Colonic mucosa (tissue), 4 donors: ENCODE measurements around the gene SOX6. TPM values are rescaled to one million over a fixed set of nuclear protein-coding genes. Genes with fewer than 3 reads are reported as not detected.

Experiments
- DNase-seq: peaks from one replicate; pipeline ENCODE4 v3.0.0-alpha.2; 2020
- H3K27ac ChIP-seq: fragments of 200-600 bp; one replicate; pipeline ENCODE4 v1.8.0; 2021
- H3K27me3 ChIP-seq: fragments of 200-600 bp; one replicate; pipeline ENCODE4 v1.8.0; 2021
- H3K36me3 ChIP-seq: fragments of 200-600 bp; one replicate; pipeline ENCODE4 v1.8.0; 2021
- H3K4me1 ChIP-seq: fragments of 200-600 bp; one replicate; pipeline ENCODE4 v1.8.0; 2021; ENCODE audit warnings: mild to moderate bottlenecking
- H3K4me3 ChIP-seq: fragments of 200-600 bp; one replicate; pipeline ENCODE4 v1.8.0; 2021
- H3K9ac ChIP-seq, 2 donors: one replicate each; pipeline ENCODE4 v1.7.0; 2013; ENCODE audit warnings: control low read depth in 2 of 2, low read depth in 2 of 2, low read length in 2 of 2
- H3K9me3 ChIP-seq: fragments of 200-600 bp; one replicate; pipeline ENCODE4 v1.8.0; 2021
- intact Hi-C: fragments of 100-400 bp; cut with DNase I; formaldehyde crosslinking; loops from one replicate; pipeline ENCODE4 v1.14.1; 2022
- total RNA-seq, 2 donors: library from RNA; stranded (reverse); fragmentation: NEBNext Ultra II Directional in 1 of 2; extraction: Animal tissue kit (Norgen Biotek cat#: 25700) in 1 of 2; gene quantifications; one replicate each; pipeline ENCODE4 v1.2.1, GENCODE V29; 2021
- TF ChIP-seq, protein P1 (sequence below): fragments of 200-600 bp; IDR thresholded peaks from one replicate; pipeline ENCODE4 v1.8.0; 2022; ENCODE audit warnings: antibody characterized with exemption, mild to moderate bottlenecking
- donor health status: healthy.
- donor health status: DM: no; HTN: no; CAD: no.
- donor health status: DM: no; HTN: no; CAD: no.

SOX6 gene
- total RNA-seq, 2 donors from 2014 or later: 2.1 to 3.0 TPM

DNA sequence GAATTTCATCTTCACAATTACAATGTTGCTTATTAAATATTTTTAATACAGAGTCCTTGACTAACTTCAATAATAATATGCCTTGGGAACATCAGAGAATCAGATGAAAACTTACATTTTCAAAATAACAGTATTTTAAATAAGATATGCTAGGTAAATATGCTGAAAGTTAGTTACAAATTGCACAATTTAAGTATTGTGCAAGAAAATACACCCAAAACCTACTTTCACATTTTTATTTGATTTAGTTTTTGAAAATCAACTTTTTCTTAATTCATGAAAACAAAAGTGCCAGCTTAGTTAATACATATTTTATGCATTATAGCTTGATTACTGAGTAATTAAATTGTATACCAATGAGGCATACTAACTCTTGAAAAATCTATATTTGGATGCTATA, 76.8 kb downstream of the SOX6 start:
- intact Hi-C loops: no loop called here
- no peaks in the 10 kb centered on the region for H3K27me3 ChIP-seq
- H3K4me3 ChIP-seq: no peak overlapping the region
- no peaks in the 10 kb centered on the region for H3K4me1 ChIP-seq
- H3K36me3 ChIP-seq: no peaks in the 10 kb centered on the region
- H3K9me3 ChIP-seq: no peaks in the 10 kb centered on the region
- DNase-seq: no peak
- no peak overlapping the region for H3K9ac ChIP-seq
- TF ChIP-seq, protein P1, sequence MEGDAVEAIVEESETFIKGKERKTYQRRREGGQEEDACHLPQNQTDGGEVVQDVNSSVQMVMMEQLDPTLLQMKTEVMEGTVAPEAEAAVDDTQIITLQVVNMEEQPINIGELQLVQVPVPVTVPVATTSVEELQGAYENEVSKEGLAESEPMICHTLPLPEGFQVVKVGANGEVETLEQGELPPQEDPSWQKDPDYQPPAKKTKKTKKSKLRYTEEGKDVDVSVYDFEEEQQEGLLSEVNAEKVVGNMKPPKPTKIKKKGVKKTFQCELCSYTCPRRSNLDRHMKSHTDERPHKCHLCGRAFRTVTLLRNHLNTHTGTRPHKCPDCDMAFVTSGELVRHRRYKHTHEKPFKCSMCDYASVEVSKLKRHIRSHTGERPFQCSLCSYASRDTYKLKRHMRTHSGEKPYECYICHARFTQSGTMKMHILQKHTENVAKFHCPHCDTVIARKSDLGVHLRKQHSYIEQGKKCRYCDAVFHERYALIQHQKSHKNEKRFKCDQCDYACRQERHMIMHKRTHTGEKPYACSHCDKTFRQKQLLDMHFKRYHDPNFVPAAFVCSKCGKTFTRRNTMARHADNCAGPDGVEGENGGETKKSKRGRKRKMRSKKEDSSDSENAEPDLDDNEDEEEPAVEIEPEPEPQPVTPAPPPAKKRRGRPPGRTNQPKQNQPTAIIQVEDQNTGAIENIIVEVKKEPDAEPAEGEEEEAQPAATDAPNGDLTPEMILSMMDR: no peak
- H3K27ac ChIP-seq: no peak overlapping the region

DNA sequence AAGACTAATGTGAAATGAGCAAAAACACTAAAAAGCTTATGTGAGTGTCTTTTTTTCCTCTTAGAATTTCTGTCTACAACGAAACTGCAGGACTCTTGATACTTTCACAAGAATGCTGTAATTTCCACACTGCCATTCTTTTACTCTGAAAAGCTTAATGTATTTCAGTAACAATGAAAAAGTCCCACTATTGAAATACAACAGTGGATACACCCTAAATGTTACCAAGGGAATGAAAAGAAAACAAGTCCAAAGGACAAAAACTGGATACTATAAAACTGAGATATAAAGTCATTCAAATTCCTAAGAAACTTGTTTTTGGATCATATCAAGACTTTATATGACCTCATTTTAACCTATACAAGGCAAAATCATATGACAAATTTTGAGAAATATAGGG, 77.4 kb downstream of the SOX6 start:
- no peaks in the 10 kb centered on the region for H3K36me3 ChIP-seq
- no peaks in the 10 kb centered on the region for H3K9me3 ChIP-seq
- DNase-seq: no peak
- no peak overlapping the region for H3K9ac ChIP-seq
- no peak overlapping the region for H3K4me3 ChIP-seq
- H3K4me1 ChIP-seq: no peaks in the 10 kb centered on the region
- TF ChIP-seq, protein P1: no peak
- no peaks in the 10 kb centered on the region for H3K27me3 ChIP-seq
- intact Hi-C loops: no loop called here
- H3K27ac ChIP-seq: peak overlapping the region; percentile 54

DNA sequence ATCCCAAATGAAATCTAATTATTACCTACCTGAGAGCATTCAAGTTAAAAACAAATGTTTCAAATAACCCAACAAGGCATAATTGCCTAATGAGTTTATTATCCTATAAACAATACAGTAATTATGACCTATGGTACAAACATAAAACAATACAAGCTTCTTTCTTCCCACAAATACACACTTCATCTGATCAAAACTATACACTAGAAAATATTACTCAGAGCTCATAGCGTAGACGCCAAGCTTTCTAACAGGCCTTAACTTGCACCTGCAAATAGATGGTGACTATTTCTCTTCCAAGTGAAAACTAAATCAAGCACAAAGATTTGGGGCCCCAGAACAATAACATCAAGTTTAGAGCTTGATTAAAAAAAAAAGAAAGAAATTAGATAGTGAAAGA, 78.1 kb downstream of the SOX6 start:
- Histone ChIP-seq H3K36me3 (no peaks in the 10 kb centered on the region), H3K27ac (peak overlapping the region; percentile 54), H3K4me1 (no peaks in the 10 kb centered on the region), H3K4me3 (no peak overlapping the region), H3K27me3 (no peaks in the 10 kb centered on the region), H3K9me3 (no peaks in the 10 kb centered on the region), H3K9ac (no peak overlapping the region)
- no peak for DNase-seq
- intact Hi-C loops: no loop called here
- TF ChIP-seq, protein P1: no peak

DNA sequence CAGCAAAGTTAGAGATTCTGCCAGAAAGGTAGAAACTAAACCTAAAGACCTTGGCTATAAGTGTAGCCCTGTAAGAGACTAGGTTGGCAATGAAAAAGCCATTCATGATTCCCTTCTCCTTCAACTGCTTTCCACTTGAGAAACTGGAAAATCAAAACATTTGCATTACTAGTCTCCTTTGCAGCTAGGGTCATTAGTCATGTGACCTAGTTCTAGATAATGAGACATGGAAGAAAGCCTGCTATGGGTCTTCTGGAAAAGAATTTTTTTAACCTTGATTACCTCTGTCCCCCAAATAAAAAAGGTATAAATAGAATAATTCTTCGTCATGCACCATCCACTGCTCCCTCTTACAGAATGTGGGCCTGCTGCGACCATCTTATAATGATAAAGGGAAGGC, 80.1 kb downstream of the SOX6 start:
- intact Hi-C loops: no loop called here

DNA sequence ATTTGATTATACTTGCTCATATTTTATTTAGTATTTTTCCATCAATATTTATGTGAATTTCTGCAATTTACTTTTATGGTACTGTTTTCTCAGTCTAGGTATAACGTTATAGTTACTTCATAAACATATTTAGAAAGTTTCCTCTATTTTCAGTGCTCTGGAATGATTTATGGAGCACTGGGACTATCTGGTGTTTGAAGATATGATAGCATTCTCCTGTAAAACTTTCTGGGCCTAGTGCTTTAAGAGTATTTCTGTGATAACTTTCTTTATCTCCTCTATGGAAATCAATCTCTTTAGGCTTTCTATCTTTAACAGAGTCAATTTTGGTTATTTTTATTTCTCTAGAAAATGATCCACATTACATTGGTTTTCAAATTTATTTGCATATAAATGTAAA, 85.1 kb downstream of the SOX6 start:
- no peak for DNase-seq
- Histone ChIP-seq H3K27ac (no peak overlapping the region), H3K9me3 (no peaks in the 10 kb centered on the region), H3K4me3 (no peak overlapping the region), H3K9ac (no peak overlapping the region), H3K36me3 (no peaks in the 10 kb centered on the region), H3K27me3 (no peaks in the 10 kb centered on the region), H3K4me1 (no peaks in the 10 kb centered on the region)
- TF ChIP-seq, protein P1: no peak
- intact Hi-C loops: no loop called here

More for the DNA sequence above, 80.1 kb downstream of the SOX6 start:
- DNase-seq: no peak
- H3K9ac ChIP-seq: no peak overlapping the region
- H3K36me3 ChIP-seq: no peaks in the 10 kb centered on the region
- H3K27ac ChIP-seq: no peak overlapping the region
- H3K9me3 ChIP-seq: no peaks in the 10 kb centered on the region
- H3K27me3 ChIP-seq: no peaks in the 10 kb centered on the region
- H3K4me1 ChIP-seq: no peaks in the 10 kb centered on the region
- TF ChIP-seq, protein P1: no peak
- no peak overlapping the region for H3K4me3 ChIP-seq

DNA sequence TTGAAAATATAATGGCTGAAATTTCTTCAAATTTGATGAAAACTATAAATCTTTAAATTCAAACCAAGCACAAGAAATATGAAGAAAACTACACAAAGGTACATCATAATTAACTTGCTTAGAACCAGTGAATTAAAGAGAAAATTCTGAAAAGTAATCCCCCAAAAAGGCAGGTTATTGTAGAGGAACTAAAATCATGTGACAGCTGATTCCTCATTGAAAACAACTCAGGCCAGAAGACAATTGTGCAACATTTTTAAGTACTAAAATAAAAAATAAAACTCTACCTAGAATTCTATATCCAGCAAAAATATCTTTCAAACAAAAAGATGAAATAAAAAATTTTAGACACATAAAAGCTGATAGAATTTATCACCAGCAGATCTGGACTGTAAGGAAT, 90.3 kb downstream of the SOX6 start:
- Histone ChIP-seq H3K27ac (no peak overlapping the region), H3K9me3 (no peaks in the 10 kb centered on the region), H3K36me3 (no peaks in the 10 kb centered on the region), H3K27me3 (no peaks in the 10 kb centered on the region), H3K9ac (no peak overlapping the region), H3K4me1 (no peaks in the 10 kb centered on the region), H3K4me3 (no peak overlapping the region)
- no peak for DNase-seq
- intact Hi-C loops: no loop called here
- TF ChIP-seq, protein P1: no peak
